HG03095 (cell line): ENCODE results near the gene RHEX.

Source experiments
- ATAC-seq: cut with Tn5 transposase; IDR thresholded peaks from one replicate; pipeline ENCODE4 v1.9.1; 2021; ENCODE audit warnings: moderate library complexity; ENCODE audit not compliant: unreplicated experiment

RHEX gene

GRCh38 chr1:206083750-206084149 is 30.8 kb downstream of the RHEX start:
- ATAC-seq = no peak

- no peak for ATAC-seq
Observed at GRCh38 chr1:206087091-206087490, 34.1 kb downstream of the RHEX start.

GRCh38 chr1:206089341-206089740 is 36.4 kb downstream of the RHEX start:
- no peak for ATAC-seq

- ATAC-seq = no peak
Observed at GRCh38 chr1:206094024-206094423, 41.1 kb downstream of the RHEX start.

- ATAC-seq = no peak
Observed at GRCh38 chr1:206097381-206097780, 44.4 kb downstream of the RHEX start.

- ATAC-seq = no peak
Observed at GRCh38 chr1:206098242-206098919, 45.4 kb downstream of the RHEX start.

GRCh38 chr1:206100226-206100815 is 47.3 kb downstream of the RHEX start:
- no peak for ATAC-seq

- no peak for ATAC-seq
Observed at GRCh38 chr1:206101351-206102045, 48.5 kb downstream of the RHEX start.

GRCh38 chr1:206102292-206102936 is 49.4 kb downstream of the RHEX start:
- no peak for ATAC-seq

- no peak for ATAC-seq
Observed at GRCh38 chr1:206103979-206104378, 51.0 kb downstream of the RHEX start.

GRCh38 chr1:206105464-206105995 is 52.6 kb downstream of the RHEX start:
- ATAC-seq = no peak

GRCh38 chr1:206106328-206107167 is 53.6 kb downstream of the RHEX start:
- ATAC-seq = no peak

GRCh38 chr1:206107168-206107544 is 54.2 kb downstream of the RHEX start:
- no peak for ATAC-seq

- no peak for ATAC-seq
Observed at GRCh38 chr1:206108635-206109034, 55.7 kb downstream of the RHEX start.

GRCh38 chr1:206109718-206110117 is 56.7 kb downstream of the RHEX start:
- no peak for ATAC-seq

- no peak for ATAC-seq
Observed at GRCh38 chr1:206110161-206110560, 57.2 kb downstream of the RHEX start.

GRCh38 chr1:206110820-206111219 is 57.8 kb downstream of the RHEX start:
- no peak for ATAC-seq

- ATAC-seq = no peak
Observed at GRCh38 chr1:206111271-206111927, 58.4 kb downstream of the RHEX start.

GRCh38 chr1:206112600-206113301 is 59.8 kb downstream of the RHEX start:
- no peak for ATAC-seq
